ENCODE measurements around the gene AFAP1L2. TPM values are rescaled to one million over a fixed set of nuclear protein-coding genes. Genes with fewer than 3 reads are reported as not detected.

AFAP1L2 gene
- total and polyA plus RNA-seq, 2 donors (not counting 1 experiment from before 2014, with no cell fraction given): 4.7 to 4.9 TPM

- Mint-ChIP-seq H3K4me3 (no peak overlapping the region), H3K27ac (no peak overlapping the region), H3K27me3 (no peaks in the 10 kb centered on the region), H3K9me3 (ENCODE audit: insufficient read depth) (no peaks in the 10 kb centered on the region), H3K4me1 (no peaks in the 10 kb centered on the region)
- WGBS (ENCODE audit: insufficient coverage): no CpG with 5 or more reads among the region's 4 CpGs
- Histone ChIP-seq H3K27ac (ENCODE audit: low read length in 2 of 2) (no peak overlapping the region), H3K9ac (ENCODE audit: low read length) (no peak overlapping the region), H3K27me3 (replicated peaks in 1 of 4; ENCODE audit: control extremely low read depth in 1 of 4, control insufficient read depth in 3 of 4, insufficient read depth in 4 of 4, low read length in 3 of 4) (no peaks in the 10 kb centered on the region), H2AFZ (ENCODE audit: insufficient read depth, low read depth, low read length, poor library complexity, severe bottlenecking) (no peak overlapping the region), H3K4me3 (ENCODE audit: control extremely low read depth in 1 of 5, extremely low read depth in 1 of 5, insufficient read depth in 1 of 5, low read depth in 2 of 5, low read length in 4 of 5) (no peak overlapping the region), H3K36me3 (replicated peaks in 1 of 2; ENCODE audit: control extremely low read depth in 1 of 2, control insufficient read depth in 1 of 2, extremely low read depth in 1 of 2, insufficient read depth in 2 of 2, low read length in 1 of 2) (peaks cover 8 to 79% of the 10 kb centered on the region in 2 experiments), H3K9me3 (ENCODE audit: control extremely low read depth in 1 of 3, control insufficient read depth in 2 of 3, insufficient read depth in 1 of 3, low read length in 2 of 3) (no peaks in the 10 kb centered on the region), H4K20me1 (ENCODE audit: control insufficient read depth, insufficient read depth, low read length, poor library complexity, severe bottlenecking) (no peaks in the 10 kb centered on the region), H3K4me1 (ENCODE audit: control insufficient read depth in 2 of 2, insufficient read depth in 2 of 2, low read length in 2 of 2) (no peaks in the 10 kb centered on the region), H3K4me2 (replicated peaks; ENCODE audit: low read depth, low read length, poor library complexity, severe bottlenecking) (no peak overlapping the region), H3K79me2 (ENCODE audit: control insufficient read depth, insufficient read depth, low read length) (no peaks in the 10 kb centered on the region)
- ATAC-seq (ENCODE audit: low read depth) (no peak), DNase-seq (no peak)
- ChIA-PET CTCF (no interaction called here), POLR2A (no interaction called here)
- intact Hi-C loops (cut with micrococcal nuclease): no loop called here
- no peak for TF ChIP-seq EZH2 (IDR thresholded peaks at IDR 0.05; ENCODE audit: borderline replicate concordance, insufficient read depth, low read depth, low read length, poor library complexity, severe bottlenecking)
- TF ChIP-seq CTCF (IDR thresholded peaks at IDR 0.05): no peak
These were observed 37.9 kb upstream of the AFAP1L2 start for GRCh38 chr10:114442091-114442630.

- intact Hi-C loops (cut with micrococcal nuclease): no loop called here
- Mint-ChIP-seq H3K4me1 (no peaks in the 10 kb centered on the region), H3K27me3 (no peaks in the 10 kb centered on the region), H3K27ac (no peak overlapping the region), H3K4me3 (no peak overlapping the region), H3K9me3 (ENCODE audit: insufficient read depth) (no peaks in the 10 kb centered on the region)
- no peak overlapping the region for H3K27ac ChIP-seq (ENCODE audit: low read length in 2 of 2)
- H3K4me1 ChIP-seq (ENCODE audit: control insufficient read depth in 2 of 2, insufficient read depth in 2 of 2, low read length in 2 of 2): no peaks in the 10 kb centered on the region
- no peak for DNase-seq
- no peak for TF ChIP-seq CTCF (IDR thresholded peaks at IDR 0.05)
- TF ChIP-seq EZH2 (IDR thresholded peaks at IDR 0.05; ENCODE audit: borderline replicate concordance, insufficient read depth, low read depth, low read length, poor library complexity, severe bottlenecking): no peak
- ATAC-seq (ENCODE audit: low read depth): no peak
- CTCF ChIA-PET: no interaction called here
- H2AFZ ChIP-seq (ENCODE audit: insufficient read depth, low read depth, low read length, poor library complexity, severe bottlenecking): no peak overlapping the region
- H4K20me1 ChIP-seq (ENCODE audit: control insufficient read depth, insufficient read depth, low read length, poor library complexity, severe bottlenecking): no peaks in the 10 kb centered on the region
- POLR2A ChIA-PET: no interaction called here
- H3K9ac ChIP-seq (ENCODE audit: low read length): no peak overlapping the region
- H3K36me3 ChIP-seq (replicated peaks in 1 of 2; ENCODE audit: control extremely low read depth in 1 of 2, control insufficient read depth in 1 of 2, extremely low read depth in 1 of 2, insufficient read depth in 2 of 2, low read length in 1 of 2): peaks cover 9 to 84% of the 10 kb centered on the region in 2 experiments
- no peaks in the 10 kb centered on the region for H3K27me3 ChIP-seq (replicated peaks in 1 of 4; ENCODE audit: control extremely low read depth in 1 of 4, control insufficient read depth in 3 of 4, insufficient read depth in 4 of 4, low read length in 3 of 4)
- no CpG with 5 or more reads among the region's 1 CpG for whole genome bisulfite sequencing (ENCODE audit: insufficient coverage)
- no peak overlapping the region for H3K4me2 ChIP-seq (replicated peaks; ENCODE audit: low read depth, low read length, poor library complexity, severe bottlenecking)
- H3K9me3 ChIP-seq (ENCODE audit: control extremely low read depth in 1 of 3, control insufficient read depth in 2 of 3, insufficient read depth in 1 of 3, low read length in 2 of 3): no peaks in the 10 kb centered on the region
- H3K79me2 ChIP-seq (ENCODE audit: control insufficient read depth, insufficient read depth, low read length): no peaks in the 10 kb centered on the region
- H3K4me3 ChIP-seq (ENCODE audit: control extremely low read depth in 1 of 5, extremely low read depth in 1 of 5, insufficient read depth in 1 of 5, low read depth in 2 of 5, low read length in 4 of 5): no peak overlapping the region
These were observed 36.8 kb upstream of the AFAP1L2 start for GRCh38 chr10:114441107-114441506.
